PC-9 (cell line): ENCODE measurements around the gene UBE2G1. TPM values are rescaled to one million over a fixed set of nuclear protein-coding genes. Genes with fewer than 3 reads are reported as not detected.

ENCODE experiments used
- BruUV-seq: library from RNA; stranded (reverse); fragments of 400-500 nt; replicated peaks from 2 replicates; lab custom pipeline; 2021; lab: Mats Ljungman, UMichigan
- CTCF ChIA-PET: fragments of 300-600 bp; sonication (Branson Sonifier 250); formaldehyde crosslinking; loops from one replicate; lab custom pipeline; 2022; ENCODE audit warnings: antibody characterized with exemption; lab: Charles Lee
- POLR2A ChIA-PET: fragments of 300-600 bp; sonication (Branson Sonifier 250); formaldehyde crosslinking; loops from one replicate; lab custom pipeline; 2022; ENCODE audit warnings: antibody characterized with exemption; ENCODE audit not compliant: unreplicated experiment; lab: Charles Lee
- DNase-seq, 2 experiments: peaks; one replicate each; pipeline versions ENCODE4 v3.0.0 to v3.0.0-alpha.2; 2015 to 2022; ENCODE audit warnings: mixed read lengths in 1 of 2
- H2AFZ ChIP-seq: fragments of 200-600 bp; sonication (generic); 2 replicates; pipeline ENCODE4 v1.8.1; 2017; ENCODE audit warnings: antibody characterized with exemption
- H3F3A ChIP-seq: fragments of 200-600 bp; sonication (generic); 2 replicates; pipeline ENCODE4 v1.8.1; 2017; ENCODE audit warnings: antibody characterized with exemption, mild to moderate bottlenecking, low read depth; ENCODE audit not compliant: insufficient read depth
- H3K27ac ChIP-seq: fragments of 200-600 bp; sonication (generic); 2 replicates; pipeline ENCODE4 v1.6.1; 2016; ENCODE audit warnings: mixed run types
- H3K27me3 ChIP-seq: fragments of 200-600 bp; sonication (generic); 2 replicates; pipeline ENCODE4 v1.6.1; 2016; ENCODE audit warnings: low read depth, mixed run types; ENCODE audit not compliant: insufficient read depth
- H3K36me3 ChIP-seq: fragments of 200-600 bp; sonication (generic); 2 replicates; pipeline ENCODE4 v1.6.1; 2016; ENCODE audit warnings: low read depth, mixed run types
- H3K4me1 ChIP-seq: fragments of 200-600 bp; sonication (generic); replicated peaks from 2 replicates; pipeline ENCODE4 v1.6.1; 2016; ENCODE audit warnings: mixed run types; ENCODE audit not compliant: insufficient read depth
- H3K4me2 ChIP-seq: fragments of 200-600 bp; sonication (generic); 2 replicates; pipeline ENCODE4 v1.6.1; 2017; ENCODE audit warnings: mixed run types
- H3K4me3 ChIP-seq: fragments of 200-600 bp; sonication (generic); 2 replicates; pipeline ENCODE4 v1.6.1; 2016; ENCODE audit warnings: mixed run types
- H3K79me2 ChIP-seq: fragments of 200-600 bp; sonication (generic); 2 replicates; pipeline ENCODE4 v1.6.1; 2017; ENCODE audit warnings: low read depth, mixed run types
- H3K9me2 ChIP-seq: fragments of 200-600 bp; sonication (generic); 2 replicates; pipeline ENCODE4 v1.8.1; 2017; ENCODE audit warnings: mild to moderate bottlenecking; ENCODE audit not compliant: insufficient read depth
- H3K9me3 ChIP-seq: fragments of 200-600 bp; sonication (generic); 2 replicates; pipeline ENCODE4 v1.8.1; 2016; ENCODE audit warnings: low read depth; ENCODE audit not compliant: insufficient read depth
- H4K20me1 ChIP-seq: fragments of 200-600 bp; sonication (generic); 2 replicates; pipeline ENCODE4 v1.8.1; 2017; ENCODE audit not compliant: insufficient read depth
- CTCF ChIP-seq: fragments of 200-600 bp; sonication (generic); conservative IDR thresholded peaks from 2 replicates; pipeline ENCODE4 v1.6.1; 2017; ENCODE audit warnings: mixed run types, antibody characterized with exemption, mild to moderate bottlenecking, moderate library complexity
- EZH2 ChIP-seq: fragments of 200-600 bp; sonication (generic); IDR thresholded peaks from 2 replicates; pipeline ENCODE4 v1.8.0; 2017; ENCODE audit warnings: antibody characterized with exemption, low read depth
- intact Hi-C: fragments of 100-400 bp; cut with micrococcal nuclease; formaldehyde crosslinking; loops from one replicate; pipeline ENCODE4 v1.10.0; 2022; ENCODE audit not compliant: unreplicated experiment
- total RNA-seq: library from RNA; stranded (reverse); gene quantifications from 2 replicates; pipeline ENCODE4 v1.2.3, GENCODE V29; 2021

The UBE2G1 gene
- total RNA-seq, 1 experiment from 2014 or later: 111 TPM

DNA sequence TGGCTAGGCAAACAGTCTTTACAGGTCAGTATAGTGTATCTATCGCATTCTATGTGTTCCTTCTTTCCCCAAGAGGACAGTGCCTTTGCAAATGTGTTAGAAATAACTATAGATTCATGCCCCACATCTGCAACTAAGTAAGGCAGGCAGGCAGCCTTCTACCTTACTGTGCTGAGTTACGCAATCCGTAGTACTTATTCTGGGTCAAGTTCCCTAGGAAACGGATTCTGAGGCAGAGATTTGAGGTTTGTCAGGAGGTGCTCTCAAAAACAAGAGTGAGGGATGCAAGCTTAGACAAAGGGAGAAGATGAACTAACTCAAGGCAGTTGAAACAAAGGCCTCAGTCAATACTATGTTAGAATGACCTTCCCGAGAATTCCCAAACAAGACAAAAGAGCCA lies 90.0 kb downstream of the UBE2G1 start:
- no peaks in the 10 kb centered on the region for H3K27me3 ChIP-seq
- no peaks in the 10 kb centered on the region for H3K36me3 ChIP-seq
- peaks cover 22% of the 10 kb centered on the region; the same call in 1 of the 2 replicates for H3F3A ChIP-seq
- no peaks in the 10 kb centered on the region for H3K9me3 ChIP-seq
- peaks cover 11% of the 10 kb centered on the region; the same call in 1 of the 2 replicates for H3K79me2 ChIP-seq
- TF ChIP-seq EZH2 (no peak), CTCF (no peak)
- ChIA-PET POLR2A (no interaction called here), CTCF (interaction anchor here (0.7 kb wide), 1 partner anchor 226 kb away, joined by 4 read pairs; no protein-coding TSS in a partner anchor)
- H3K4me1 ChIP-seq: no peaks in the 10 kb centered on the region
- H3K27ac ChIP-seq: no peak overlapping the region
- no peak for DNase-seq
- no TSS peak for BruUV-seq
- no peak overlapping the region for H2AFZ ChIP-seq
- no peaks in the 10 kb centered on the region for H3K9me2 ChIP-seq
- no peak overlapping the region for H3K4me3 ChIP-seq
- no peak overlapping the region for H3K4me2 ChIP-seq
- peaks cover 17% of the 10 kb centered on the region; the same call in 1 of the 2 replicates for H4K20me1 ChIP-seq
- intact Hi-C loops: no loop called here

DNA sequence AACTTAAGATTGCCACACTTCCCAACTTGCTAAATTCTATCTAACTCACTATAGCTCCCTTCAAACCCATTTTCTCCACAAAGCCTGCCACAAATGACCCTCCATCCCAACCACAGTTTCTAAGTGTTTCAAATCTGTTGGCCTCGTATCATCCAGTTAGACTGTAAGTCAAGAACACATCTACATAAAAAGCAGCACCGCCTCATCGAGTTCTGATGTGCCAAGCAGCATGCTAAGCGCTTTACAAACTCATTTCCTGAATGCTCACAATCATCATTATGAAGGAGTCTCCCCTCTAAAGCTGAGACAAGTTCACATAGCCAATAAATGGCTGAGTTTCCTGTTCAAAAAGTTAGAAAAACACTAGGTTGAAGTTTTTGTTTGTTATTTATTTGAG lies 93.5 kb downstream of the UBE2G1 start:
- DNase-seq: no peak
- H4K20me1 ChIP-seq: peaks cover 10% of the 10 kb centered on the region; the same call in 1 of the 2 replicates
- no peaks in the 10 kb centered on the region for H3K9me3 ChIP-seq
- H3K36me3 ChIP-seq: 0 out of 2 replicates have a peak, but pooled peaks cover 9% of the 10 kb centered on the region
- no peaks in the 10 kb centered on the region for H3K4me1 ChIP-seq
- no TSS peak for BruUV-seq
- H3K79me2 ChIP-seq: peaks cover 6% of the 10 kb centered on the region; the same call in 1 of the 2 replicates
- CTCF ChIA-PET: no interaction called here
- no peak overlapping the region for H2AFZ ChIP-seq
- TF ChIP-seq CTCF (no peak), EZH2 (no peak)
- H3K4me2 ChIP-seq: no peak overlapping the region
- H3K9me2 ChIP-seq: no peaks in the 10 kb centered on the region
- no peaks in the 10 kb centered on the region for H3K27me3 ChIP-seq
- POLR2A ChIA-PET: no interaction called here
- peaks cover 33% of the 10 kb centered on the region; the same call in 1 of the 2 replicates for H3F3A ChIP-seq
- no peak overlapping the region for H3K4me3 ChIP-seq
- H3K27ac ChIP-seq: no peak overlapping the region
- intact Hi-C loops: no loop called here

GRCh38 chr17:4272213-4272971 lies 94.1 kb downstream of the UBE2G1 start:
- BruUV-seq: no TSS peak
- Histone ChIP-seq H3K4me2 (no peak overlapping the region), H3K9me3 (no peaks in the 10 kb centered on the region), H3K27ac (no peak overlapping the region), H3K36me3 (0 out of 2 replicates have a peak, but pooled peaks cover 9% of the 10 kb centered on the region), H3K27me3 (no peaks in the 10 kb centered on the region), H4K20me1 (peaks cover 10% of the 10 kb centered on the region; the same call in 1 of the 2 replicates), H3K9me2 (no peaks in the 10 kb centered on the region), H3K79me2 (peaks cover 6% of the 10 kb centered on the region; the same call in 1 of the 2 replicates), H3K4me3 (no peak overlapping the region), H3K4me1 (no peaks in the 10 kb centered on the region), H3F3A (peaks cover 34% of the 10 kb centered on the region; the same call in 1 of the 2 replicates), H2AFZ (no peak overlapping the region)
- intact Hi-C loops: no loop called here
- POLR2A ChIA-PET: interaction anchor here (0.5 kb wide), 1 partner anchor 720 kb away, joined by 3 read pairs; no protein-coding TSS in a partner anchor
- DNase-seq: no peak
- CTCF ChIA-PET: no interaction called here
- TF ChIP-seq CTCF: no peak
